Ecto neural progenitor cell (in vitro differentiated cells): ENCODE results near the gene CACNA1G.

Experiments
- DNase-seq: peaks from one replicate; pipeline ENCODE4 v3.0.0-alpha.2; 2018; ENCODE audit warnings: low spot score

CACNA1G gene

GRCh38 chr17:50634224-50634914, 73.9 kb downstream of the CACNA1G start, which contains the start of gene ABCC3:
ABCC3 (plus strand) TSS chr17:50634881; CDS start chr17:50634937, 56 bp downstream.
- peak; percentile 75 for DNase-seq

- DNase-seq = peak; percentile 73
Measured at GRCh38 chr17:50634915-50635731, 74.6 kb downstream of the CACNA1G start.

GRCh38 chr17:50635732-50635981, 75.1 kb downstream of the CACNA1G start:
- no peak for DNase-seq

GRCh38 chr17:50635982-50636803, 75.7 kb downstream of the CACNA1G start:
- no peak for DNase-seq

GRCh38 chr17:50636804-50637195, 76.3 kb downstream of the CACNA1G start:
- no peak for DNase-seq

- no peak for DNase-seq
Measured at GRCh38 chr17:50637829-50638605, 77.5 kb downstream of the CACNA1G start.

- DNase-seq = no peak
Measured at GRCh38 chr17:50638606-50638965, 78.1 kb downstream of the CACNA1G start.

- DNase-seq = no peak
Measured at GRCh38 chr17:50638966-50639713, 78.6 kb downstream of the CACNA1G start.

- no peak for DNase-seq
Measured at GRCh38 chr17:50640686-50641351, 80.3 kb downstream of the CACNA1G start.

- no peak for DNase-seq
Measured at GRCh38 chr17:50641357-50641756, 80.8 kb downstream of the CACNA1G start.

- no peak for DNase-seq
Measured at GRCh38 chr17:50642071-50642721, 81.7 kb downstream of the CACNA1G start.

GRCh38 chr17:50642722-50643656, 82.5 kb downstream of the CACNA1G start:
- DNase-seq = no peak

- DNase-seq = no peak
Measured at GRCh38 chr17:50645748-50646682, 85.5 kb downstream of the CACNA1G start.

GRCh38 chr17:50647187-50647586, 86.7 kb downstream of the CACNA1G start:
- DNase-seq = no peak

- no peak for DNase-seq
Measured at GRCh38 chr17:50649042-50649908, 88.8 kb downstream of the CACNA1G start.

GRCh38 chr17:50651661-50652060, 91.1 kb downstream of the CACNA1G start:
- no peak for DNase-seq

GRCh38 chr17:50653738-50654137, 93.2 kb downstream of the CACNA1G start:
- no peak for DNase-seq
